NCI-H1105 (cell line): Measurements from ENCODE around the gene AP1G2.
"Not testable (repeated sequence)": the region's sequence is repeated elsewhere in the genome, so short reads cannot be mapped to it uniquely, and the experiment has no call there.

ENCODE experiments used
- DNase-seq: peaks from one replicate; lab custom pipeline; 2025; lab: John Stamatoyannopoulos, UW

Gene AP1G2

GRCh38 chr14:23600322-23600707, 32.7 kb upstream of the AP1G2 start:
- no peak for DNase-seq

- not testable (repeated sequence) for DNase-seq
Measured at GRCh38 chr14:23594191-23594590, 26.6 kb upstream of the AP1G2 start.

GRCh38 chr14:23590198-23590597, 22.6 kb upstream of the AP1G2 start:
- no peak for DNase-seq

DNA sequence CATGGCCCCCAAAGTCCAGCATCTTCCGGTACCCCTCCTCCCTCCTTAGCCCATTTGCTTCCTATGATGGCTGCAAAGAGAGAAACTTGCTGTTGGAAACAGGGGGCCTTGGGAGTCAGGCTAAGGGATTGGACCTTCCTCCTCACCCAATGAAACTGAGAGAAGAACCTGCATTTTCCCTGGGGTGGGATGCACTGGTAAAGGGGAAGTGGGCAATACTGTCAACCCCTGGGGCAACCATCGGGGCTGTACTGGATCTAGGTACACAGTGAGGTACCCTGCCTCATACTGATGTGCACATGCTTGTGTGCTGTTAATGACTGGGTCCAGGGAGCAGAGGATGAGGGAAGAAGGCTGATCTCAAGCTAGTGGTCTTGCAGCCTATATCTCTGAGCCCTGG, 22.0 kb upstream of the AP1G2 start:
- DNase-seq = no peak

DNA sequence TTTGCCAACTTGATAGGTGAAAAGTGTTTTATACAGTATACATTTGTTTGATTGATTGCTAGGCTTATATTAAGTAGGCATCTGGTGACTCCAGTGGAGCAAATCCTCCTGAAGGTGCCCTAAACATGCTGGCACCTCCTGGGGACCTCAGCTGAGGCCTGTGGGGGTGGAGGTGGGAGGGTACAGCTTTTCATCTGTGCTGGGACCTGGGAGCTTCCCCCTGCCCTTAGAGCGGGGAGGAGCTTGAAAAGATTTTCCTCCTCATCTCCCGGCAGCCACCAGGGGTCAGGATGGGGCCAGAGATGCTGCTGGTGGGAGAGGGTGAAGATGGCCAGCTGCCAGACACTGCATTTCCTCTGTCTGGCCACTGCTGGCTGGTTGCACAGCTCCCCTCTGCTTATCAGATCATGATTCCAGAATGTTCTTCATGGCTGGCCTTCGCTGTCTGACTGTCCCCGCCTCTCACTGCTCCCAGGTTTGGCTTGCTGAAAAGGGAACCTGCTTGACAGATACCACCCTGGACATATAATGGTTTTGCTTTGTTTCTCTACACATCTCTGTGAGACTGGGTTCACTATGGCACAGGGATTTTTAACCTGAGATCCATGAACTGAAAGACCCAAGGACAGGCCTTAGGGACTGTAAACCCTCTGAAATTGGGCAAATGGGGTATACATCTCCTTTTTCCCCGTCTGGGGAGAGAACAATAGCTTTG, 21.4 kb upstream of the AP1G2 start:
- DNase-seq = peak; percentile 77

- DNase-seq = not testable (repeated sequence)
Measured at GRCh38 chr14:23584527-23585203, 17.1 kb upstream of the AP1G2 start.

DNA sequence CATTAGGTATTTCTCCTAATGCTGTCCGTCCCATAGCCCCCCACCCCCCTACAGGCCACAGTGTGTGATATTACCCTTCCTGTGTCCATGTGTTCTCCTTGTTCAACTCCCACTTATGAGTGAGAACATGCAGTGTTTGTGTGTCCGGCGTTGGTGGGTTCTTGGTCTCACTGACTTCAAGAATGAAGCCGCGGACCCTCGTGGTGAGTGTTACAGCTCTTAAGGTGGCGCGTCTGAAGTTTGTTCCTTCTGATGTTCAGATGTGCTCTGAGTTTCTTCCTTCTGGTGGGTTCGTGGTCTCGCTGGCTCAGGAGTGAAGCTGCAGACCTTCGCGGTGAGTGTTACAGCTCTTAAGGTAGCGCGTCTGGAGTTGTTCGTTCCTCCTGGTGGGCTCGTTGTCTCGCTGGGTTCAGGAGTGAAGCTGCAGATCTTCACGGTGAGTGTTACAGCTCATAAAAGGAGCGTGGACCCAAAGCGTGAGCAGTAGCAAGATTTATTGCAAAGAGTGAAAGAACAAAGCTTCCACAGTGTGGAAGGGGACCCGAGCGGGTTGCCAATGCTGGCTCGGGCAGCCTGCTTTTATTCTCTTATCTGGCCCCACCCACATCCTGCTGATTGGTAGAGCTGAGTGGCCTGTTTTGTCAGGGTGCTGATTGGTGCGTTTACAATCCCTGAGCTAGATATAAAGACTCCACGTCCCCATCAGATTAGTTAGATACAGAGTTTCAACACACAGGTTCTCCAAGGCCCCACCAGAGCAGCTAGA, 16.4 kb upstream of the AP1G2 start:
- DNase-seq = not testable (repeated sequence)

- no peak for DNase-seq
Measured at GRCh38 chr14:23582906-23583760, 15.5 kb upstream of the AP1G2 start.

GRCh38 chr14:23580948-23581281, 13.3 kb upstream of the AP1G2 start:
- DNase-seq = no peak

DNA sequence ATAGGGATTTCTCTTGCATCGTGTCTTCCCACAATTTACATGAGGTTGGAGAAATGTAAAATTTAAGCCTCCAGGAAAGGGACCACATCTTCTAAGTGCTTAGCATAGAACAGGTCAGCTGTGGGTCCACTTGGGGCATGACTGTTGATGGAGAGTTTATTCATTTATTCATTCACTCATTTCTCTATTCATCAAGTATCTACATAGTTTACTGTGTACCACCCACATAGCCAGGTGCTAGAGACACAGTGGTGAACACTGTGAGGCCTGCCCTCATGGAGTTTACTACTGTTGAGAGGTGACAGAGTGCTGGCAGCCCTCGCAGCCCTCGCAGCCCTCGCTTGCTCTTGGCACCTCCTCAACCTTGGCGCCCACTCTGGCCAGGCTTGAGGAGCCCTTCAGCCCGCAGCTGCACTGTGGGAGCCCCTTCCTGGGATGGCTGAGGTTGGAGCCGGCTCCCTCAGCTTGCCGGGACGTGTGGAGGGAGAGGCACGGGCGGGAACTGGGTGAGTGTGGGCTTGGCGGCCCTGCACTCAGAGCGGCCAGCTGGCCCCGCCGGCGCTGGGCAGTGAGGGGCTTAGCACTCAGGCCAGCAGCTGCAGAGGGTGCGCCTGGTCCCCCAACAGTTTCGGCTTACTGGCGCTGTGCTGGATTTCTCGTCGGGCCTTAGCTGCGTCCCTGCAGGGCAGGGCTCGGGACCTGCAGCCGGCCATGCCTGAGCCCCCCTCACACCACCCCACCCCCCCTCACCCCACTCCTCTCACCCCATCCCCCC, 12.7 kb upstream of the AP1G2 start:
- DNase-seq = no peak

DNA sequence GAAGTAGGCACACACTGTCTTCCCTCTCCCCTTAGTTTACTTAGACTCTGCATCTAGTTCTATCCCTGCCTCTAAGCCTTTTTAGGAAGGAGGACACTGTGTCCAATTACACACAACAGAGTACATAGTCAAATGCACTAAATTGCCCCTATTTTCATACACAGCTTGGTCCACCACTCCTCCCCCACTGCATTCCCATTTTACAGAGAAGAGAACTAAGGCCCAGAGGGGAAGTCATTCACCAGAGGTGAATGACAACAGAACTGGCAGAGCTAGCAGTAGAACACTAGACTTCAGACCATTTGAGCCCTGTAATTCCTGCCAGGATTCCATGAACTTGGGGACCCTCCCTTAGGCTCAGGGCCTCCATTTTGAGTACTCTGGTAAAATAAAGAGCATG, 12.1 kb upstream of the AP1G2 start:
- DNase-seq = no peak

GRCh38 chr14:23579311-23579630, 11.7 kb upstream of the AP1G2 start:
- no peak for DNase-seq

DNA sequence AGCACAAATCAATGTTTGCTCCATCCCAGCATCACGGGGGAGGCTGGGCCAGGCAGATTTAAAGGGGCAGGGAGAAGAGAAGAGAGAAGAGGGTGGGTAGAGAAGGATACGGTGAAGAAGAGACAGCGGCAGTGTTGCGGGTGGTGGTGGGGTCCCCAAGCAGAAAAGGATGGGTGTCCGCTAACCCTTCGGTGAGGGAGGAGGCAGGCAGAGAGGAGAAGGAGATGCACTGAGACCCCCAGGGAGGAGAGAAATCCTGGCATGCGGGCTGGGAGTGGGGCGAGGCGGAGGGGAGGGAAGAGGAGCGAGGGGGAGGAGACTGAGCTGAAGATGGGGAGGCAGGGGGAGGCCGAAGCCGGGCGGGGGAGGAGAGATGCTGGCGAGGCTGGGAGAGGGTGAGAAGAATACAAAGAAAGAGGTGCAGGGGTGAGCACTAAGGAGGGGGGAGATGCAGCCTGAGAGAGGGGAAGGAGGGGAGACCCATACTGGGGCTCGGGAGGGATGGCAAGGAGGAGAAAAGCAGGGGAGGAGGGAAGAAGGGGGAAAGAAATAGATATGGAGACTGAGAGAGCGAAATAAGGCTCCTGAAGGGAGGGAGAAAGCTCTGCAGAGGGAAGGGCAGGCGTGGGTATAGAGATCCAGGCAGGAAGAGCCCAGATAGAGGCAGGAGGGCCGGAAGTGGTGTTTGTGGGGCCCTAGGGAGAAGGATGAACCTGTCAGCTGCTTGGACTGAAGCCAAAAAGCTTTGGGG, 11.1 kb upstream of the AP1G2 start, which contains the start of gene JPH4:
Gene JPH4, minus strand, starts transcription at position 231 of the 751 bp plus-strand sequence. CDS start 1,337 bp downstream, outside the sequence.
- peak; percentile 38 for DNase-seq

DNA sequence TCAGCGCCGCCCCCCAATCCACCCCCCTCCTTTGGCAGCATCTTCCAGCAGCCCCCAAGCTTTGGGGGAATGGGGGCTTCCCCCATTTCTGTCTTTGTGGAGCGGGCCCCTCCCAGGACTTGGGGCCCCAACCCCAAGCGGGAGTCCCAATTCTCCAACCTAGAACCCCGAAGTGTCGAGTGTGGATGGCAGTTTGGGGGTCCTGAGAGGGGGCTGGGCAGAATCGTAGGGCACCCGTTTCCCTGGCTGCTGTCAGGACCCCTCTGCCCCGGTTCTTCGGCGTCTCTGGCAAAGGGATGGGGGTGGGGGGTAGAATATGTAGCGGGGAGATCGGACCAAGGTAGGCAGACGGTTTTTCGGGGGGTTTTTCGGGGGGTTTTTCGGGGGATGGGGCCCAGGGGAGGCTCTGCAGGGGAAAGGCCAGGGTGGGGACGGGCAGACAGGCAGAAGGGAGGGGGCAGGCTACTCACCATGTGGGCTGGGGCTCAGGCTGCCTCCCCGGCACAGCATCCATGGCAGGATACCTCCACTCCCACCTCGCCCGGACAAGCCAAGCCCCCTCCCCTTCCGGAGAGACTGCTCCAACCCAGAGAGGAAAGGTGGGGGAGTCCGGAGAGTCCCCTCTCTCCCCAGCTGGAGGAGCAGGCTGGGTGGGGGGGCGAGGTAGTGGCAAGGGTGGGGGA, 10.3 kb upstream of the AP1G2 start:
- DNase-seq = no peak

GRCh38 chr14:23577004-23577681, 9.6 kb upstream of the AP1G2 start:
- no peak for DNase-seq

GRCh38 chr14:23573384-23574015, 5.9 kb upstream of the AP1G2 start:
- peak; percentile 72 for DNase-seq

GRCh38 chr14:23572836-23573235, 5.2 kb upstream of the AP1G2 start:
- no peak for DNase-seq

- DNase-seq = no peak
Measured at GRCh38 chr14:23572524-23572828, 4.9 kb upstream of the AP1G2 start.
